GM12878 (cell line): ENCODE results near the gene DDX21. TPM values are rescaled to one million over a fixed set of nuclear protein-coding genes. Genes with fewer than 3 reads are reported as not detected.
A peak's percentile ranks its signal among the peaks of the same experiment; 100 is the strongest.

ENCODE experiments used
- ATAC-seq: fragments of 200-7000 bp; cut with Tn5 transposase; 3 replicates; pipeline ENCODE4 v1.9.1; 2020; ENCODE audit warnings: mild to moderate bottlenecking, moderate library complexity
- BruUV-seq: library from RNA; stranded (reverse); fragments of 400-500 nt; replicated peaks from 2 replicates; lab custom pipeline; 2021; lab: Mats Ljungman, UMichigan
- CTCF ChIA-PET: fragments of 300-600 bp; sonication (Branson Sonifier 250); formaldehyde crosslinking; extraction: SDS; loops from one replicate; lab custom pipeline; 2021; ENCODE audit warnings: inconsistent platforms; lab: Yijun Ruan, JAX
- POLR2A ChIA-PET: fragments of 350-600 bp; formaldehyde crosslinking; extraction: SDS; loops from one replicate; lab custom pipeline; 2021; ENCODE audit warnings: inconsistent platforms; lab: Charles Lee
- RAD21 ChIA-PET: fragments of 300-600 bp; sonication (Branson Sonifier 250); formaldehyde crosslinking; loops from one replicate; lab custom pipeline; 2023; ENCODE audit warnings: antibody characterized with exemption; ENCODE audit not compliant: unreplicated experiment; lab: Charles Lee
- SMC1A ChIA-PET: fragments of 300-600 bp; sonication (Branson Sonifier 250); formaldehyde crosslinking; loops from one replicate; lab custom pipeline; 2023; ENCODE audit not compliant: unreplicated experiment, uncharacterized antibody; lab: Charles Lee
- DNase-seq: peaks from one replicate; pipeline ENCODE4 v3.0.0-alpha.2; 2011; ENCODE audit warnings: low read depth, low spot score
- FAIRE-seq: peaks from 3 replicates; lab custom pipeline; 2011; peaks lifted over from hg19 to GRCh38; lab: Jason Lieb, UNC
- H2AFZ ChIP-seq: 2 replicates; pipeline ENCODE4 v1.6.0; 2011; ENCODE audit warnings: low read depth, low read length, control low read depth; ENCODE audit not compliant: control insufficient read depth
- H3K27ac ChIP-seq: 2 replicates; pipeline ENCODE4 v1.5.1; 2011; ENCODE audit warnings: control low read depth; ENCODE audit not compliant: control insufficient read depth, insufficient read depth
- H3K27me3 ChIP-seq, 2 experiments: replicated peaks in 1 of 2; 2 replicates each; pipeline versions ENCODE4 v1.6.0 to v1.6.1; 2011; ENCODE audit warnings: low read length in 1 of 2; ENCODE audit not compliant: control insufficient read depth in 2 of 2, insufficient read depth in 2 of 2
- H3K36me3 ChIP-seq, 2 experiments: 2 replicates each; pipeline ENCODE4 v1.5.1; 2011; ENCODE audit warnings: low read length in 1 of 2; ENCODE audit not compliant: control insufficient read depth in 2 of 2, insufficient read depth in 2 of 2
- H3K4me1 ChIP-seq: 2 replicates; pipeline ENCODE4 v1.6.1; 2011; ENCODE audit warnings: mild to moderate bottlenecking, low read length, moderate library complexity, mixed read lengths; ENCODE audit not compliant: control insufficient read depth, insufficient read depth
- H3K4me2 ChIP-seq: 2 replicates; pipeline ENCODE4 v1.6.0; 2011; ENCODE audit warnings: control low read depth; ENCODE audit not compliant: control insufficient read depth, insufficient read depth
- H3K4me3 ChIP-seq: fragments of 200-600 bp; sonication (generic); 2 replicates; pipeline ENCODE4 v1.5.1; 2016
- H3K79me2 ChIP-seq: 2 replicates; pipeline ENCODE4 v1.6.0; 2011; ENCODE audit warnings: low read length; ENCODE audit not compliant: control insufficient read depth, insufficient read depth
- H3K9ac ChIP-seq: 2 replicates; pipeline ENCODE4 v1.8.0; 2011; ENCODE audit warnings: low read length, control low read depth, mixed read lengths; ENCODE audit not compliant: control insufficient read depth, insufficient read depth
- H3K9me3 ChIP-seq: replicated peaks from 3 replicates; pipeline ENCODE4 v1.5.1; 2011; ENCODE audit warnings: mild to moderate bottlenecking, low read length; ENCODE audit not compliant: control insufficient read depth, insufficient read depth
- H4K20me1 ChIP-seq: 2 replicates; pipeline ENCODE4 v1.6.0; 2011; ENCODE audit not compliant: control insufficient read depth, insufficient read depth
- MYC ChIP-seq: IDR thresholded peaks from 2 replicates; pipeline ENCODE4 v1.6.1; 2011; ENCODE audit warnings: mild to moderate bottlenecking, low read length, moderate library complexity, inconsistent platforms; ENCODE audit not compliant: insufficient read depth, insufficient replicate concordance, insufficient read length, severe bottlenecking
- POLR2AphosphoS2 ChIP-seq: IDR thresholded peaks from 2 replicates; pipeline ENCODE4 v1.6.1; 2011; ENCODE audit warnings: low read depth, mild to moderate bottlenecking, low read length, improper control_type of control experiment, moderate library complexity
- SPI1 ChIP-seq: IDR thresholded peaks from 2 replicates; pipeline ENCODE4 v1.6.1; 2011; ENCODE audit warnings: low read depth, mild to moderate bottlenecking, low read length, moderate library complexity, borderline replicate concordance; ENCODE audit not compliant: insufficient read depth
- WGBS: methylation state at CpG from one replicate; pipeline ENCODE4 v1.1.6; 2016; ENCODE audit warnings: low lambda C conversion rate; ENCODE audit not compliant: insufficient replicate concordance, insufficient coverage; ENCODE audit errors: missing lambda C conversion rate; 5-methylcytosine and 5-hydroxymethylcytosine counted together
- in situ Hi-C: fragments of 300-500 bp; cut with MboI; formaldehyde crosslinking; loops from 9 replicates; pipeline ENCODE4 v1.14.3; 2018; ENCODE audit warnings: mixed read lengths
- intact Hi-C: fragments of 100-400 bp; cut with micrococcal nuclease; formaldehyde crosslinking; loops from one replicate; pipeline ENCODE4 v1.14.2; 2022; ENCODE audit not compliant: unreplicated experiment
- polyA plus RNA-seq, 11 experiments: library from polyadenylated mRNA; depleted of rRNA in 4 of 11; unstranded in 6 of 11; stranded (reverse) in 5 of 11; fragments of >200 nt; fragmentation: Nextera tagmentation in 4 of 11; fragmentation: Illumina TruSeq in 1 of 11; extraction: Ambion mirVana in 4 of 11; extraction: Trizol in 1 of 11; gene quantifications; 1 replicate in 1 of 11; 2 replicates in 10 of 11; pipeline versions ENCODE4 v1.2.1 to v1.2.3, GENCODE V29; 2011 to 2016; ENCODE audit warnings: inconsistent platforms in 2 of 11, missing spikeins in 2 of 11, low read depth in 1 of 11
- total RNA-seq, 4 experiments: library from RNA; depleted of rRNA in 3 of 4; stranded (reverse); fragments of >200 nt in 3 of 4; fragmentation: Illumina TruSeq in 1 of 4; extraction: Trizol in 1 of 4; gene quantifications; 2 replicates each; pipeline versions ENCODE4 v1.2.1 to v1.2.3, GENCODE V29; 2013 to 2021

Gene DDX21
- total and polyA plus RNA-seq, 10 of the 15 experiments (the other 5 are each of a cell fraction or from before 2014, with no cell fraction given) = 41.1 to 182 (median 116) TPM

DNA sequence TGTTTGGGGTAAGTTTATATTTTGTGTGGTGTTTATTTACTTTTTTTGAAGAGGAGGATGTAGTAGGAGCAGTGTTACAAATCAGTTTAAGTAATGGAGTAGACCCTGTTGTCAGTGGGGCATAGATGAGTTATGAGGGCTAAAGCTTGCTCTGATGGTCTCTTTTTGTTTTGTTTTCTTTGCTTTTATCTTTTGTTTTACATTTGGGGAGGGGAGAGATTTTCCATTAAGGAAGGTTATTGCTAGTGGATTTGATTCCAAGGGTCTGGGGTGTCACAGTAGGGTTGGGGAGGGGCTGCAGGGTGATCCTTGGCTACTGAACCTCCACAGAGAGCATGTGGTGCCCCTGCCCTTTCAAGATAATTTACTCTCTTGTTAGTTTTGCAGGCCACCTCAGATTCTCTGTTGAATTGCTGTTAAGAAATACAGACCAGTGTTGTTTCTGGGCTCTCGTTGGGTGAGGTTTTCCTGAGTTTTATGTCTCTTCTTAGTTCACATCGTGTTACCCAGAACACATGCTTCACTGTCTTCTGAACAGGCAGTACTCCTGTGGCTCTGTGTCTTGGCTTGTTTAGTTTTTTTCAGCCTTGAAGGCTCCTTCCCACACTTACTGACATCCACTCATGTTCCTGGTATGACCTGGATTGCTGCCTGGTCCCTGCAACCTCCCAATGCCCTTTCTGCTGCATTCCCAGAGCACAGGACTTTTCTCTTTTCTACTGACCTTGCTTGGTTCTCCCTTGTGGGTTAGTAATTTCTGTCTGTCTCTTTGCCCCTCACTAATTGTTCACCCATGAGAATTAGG is 36.9 kb downstream of the DDX21 start:
- Histone ChIP-seq H3K9ac (no peak overlapping the region), H3K27me3 (no peaks in the 10 kb centered on the region), H3K4me3 (peak overlapping the region; percentile 9; the same call in 1 of the 2 replicates), H3K36me3 (no peaks in the 10 kb centered on the region), H2AFZ (no peak overlapping the region), H3K4me1 (peaks cover 19% of the 10 kb centered on the region), H3K9me3 (no peaks in the 10 kb centered on the region), H3K79me2 (peaks cover 30% of the 10 kb centered on the region), H3K27ac (no peak overlapping the region), H4K20me1 (no peaks in the 10 kb centered on the region), H3K4me2 (peak overlapping the region; percentile 41; the same call in 1 of the 2 replicates)
- DNase-seq = no peak
- no peak for TF ChIP-seq POLR2AphosphoS2
- intact Hi-C loops (loop anchor here (10.0 kb wide), 2 partner anchors 322 to 402 kb away; no protein-coding TSS in a partner anchor), in situ Hi-C loops (loop anchor here (10.0 kb wide), 2 partner anchors 232 to 412 kb away; partner anchors contain the start of gene HKDC1)
- ATAC-seq = no peak
- POLR2A ChIA-PET = no interaction called here
- no TSS peak for BruUV-seq
- CTCF ChIA-PET = interaction anchor here (1.0 to 3.5 kb wide), 4 partner anchors 10 to 25 kb away, joined by 3 to 16 read pairs (median 5); no protein-coding TSS in a partner anchor
- SMC1A ChIA-PET = interaction anchor here (1.0 to 1.7 kb wide), 6 partner anchors 11 to 100 kb away, joined by 3 to 7 read pairs (median 3); no protein-coding TSS in a partner anchor
- RAD21 ChIA-PET = interaction anchor here (0.7 to 1.8 kb wide), 4 partner anchors 13 to 101 kb away, joined by 3 to 8 read pairs (median 4); no protein-coding TSS in a partner anchor
- WGBS = 100% methylated on average over 2 of the region's 2 CpGs
- no peak for FAIRE-seq

DNA sequence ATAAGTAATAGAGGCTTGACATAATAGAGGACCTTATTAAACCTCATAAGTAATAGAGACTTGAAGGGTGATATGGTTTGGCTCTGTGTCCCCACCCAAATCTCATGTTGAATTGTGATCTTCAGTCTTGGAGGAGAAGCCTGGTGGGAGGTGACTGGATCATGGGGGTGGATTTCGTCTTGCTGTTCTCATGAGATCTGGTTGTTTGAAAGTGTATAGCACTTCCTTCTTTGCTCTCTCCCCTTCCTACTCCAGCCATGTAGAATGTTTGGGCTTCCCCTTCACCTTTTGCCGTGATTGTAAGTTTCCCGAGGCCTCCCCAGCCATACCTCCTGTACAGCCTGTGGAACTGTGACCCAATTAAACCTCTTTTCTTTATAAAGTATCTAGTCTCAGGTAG is 41.2 kb downstream of the DDX21 start:
- peak; percentile 49 for ATAC-seq
- Histone ChIP-seq H4K20me1 (no peaks in the 10 kb centered on the region), H2AFZ (peak overlapping the region; percentile 72), H3K27me3 (no peaks in the 10 kb centered on the region), H3K4me2 (peak overlapping the region; percentile 39), H3K9ac (peak overlapping the region; percentile 0; the same call in 1 of the 2 replicates), H3K4me1 (peaks cover 18% of the 10 kb centered on the region), H3K79me2 (peaks cover 20% of the 10 kb centered on the region), H3K9me3 (no peaks in the 10 kb centered on the region), H3K36me3 (no peaks in the 10 kb centered on the region)
- no peak for DNase-seq
- ChIA-PET CTCF (no interaction called here), SMC1A (no interaction called here), POLR2A (no interaction called here)
- in situ Hi-C loops = loop anchor here (10.0 kb wide), 2 partner anchors 228 to 408 kb away; partner anchors contain the start of gene HKDC1
- FAIRE-seq = no peak
- 11% methylated on average over 3 of the region's 3 CpGs for WGBS
- no TSS peak for BruUV-seq
- TF ChIP-seq SPI1 (peak; percentile 73), MYC (no peak)
- TF ChIP-seq, all 136 proteins: peak for 1
- RAD21 ChIA-PET = no interaction called here
- intact Hi-C loops = loop anchor here (10.0 kb wide), 2 partner anchors 318 to 398 kb away; no protein-coding TSS in a partner anchor
- Histone ChIP-seq H3K27ac (peak overlapping the region; percentile 90), H3K4me3 (peak overlapping the region; percentile 2; the same call in 1 of the 2 replicates)
